ENCODE data around the gene PERM1. TPM values are rescaled to one million over a fixed set of nuclear protein-coding genes. Genes with fewer than 3 reads are reported as not detected.
"Not testable (repeated sequence)": the region's sequence is repeated elsewhere in the genome, so short reads cannot be mapped to it uniquely, and the experiment has no call there.

Gene PERM1
- total RNA-seq = 38.4 TPM

GRCh38 chr1:981955-982558 lies at the start of gene PERM1:
Gene PERM1 (minus strand): TSS chr1:982093. CDS start chr1:981029, 1,064 bp downstream.
- no peak for DNase-seq

GRCh38 chr1:1030867-1031658 lies 49.2 kb upstream of the PERM1 start:
- DNase-seq = peak; percentile 55

- DNase-seq = no peak
Measured at GRCh38 chr1:1027791-1028190, 45.9 kb upstream of the PERM1 start.

- peak; percentile 66 for DNase-seq
Measured at GRCh38 chr1:1026599-1027413, 44.9 kb upstream of the PERM1 start.

GRCh38 chr1:1025730-1026129 lies 43.8 kb upstream of the PERM1 start:
- DNase-seq = no peak

- peak; percentile 51 for DNase-seq
Measured at GRCh38 chr1:1024771-1025699, 43.1 kb upstream of the PERM1 start.

GRCh38 chr1:1024149-1024770 lies 42.4 kb upstream of the PERM1 start:
- no peak for DNase-seq

- DNase-seq = no peak
Measured at GRCh38 chr1:1023700-1024099, 41.8 kb upstream of the PERM1 start.

- DNase-seq = no peak
Measured at GRCh38 chr1:1022302-1023009, 40.6 kb upstream of the PERM1 start.

GRCh38 chr1:1021920-1022259 lies 40.0 kb upstream of the PERM1 start:
- DNase-seq = no peak

GRCh38 chr1:1021010-1021919 lies 39.4 kb upstream of the PERM1 start:
- peak; percentile 88 for DNase-seq

GRCh38 chr1:1020415-1021009 lies 38.6 kb upstream of the PERM1 start:
- DNase-seq = no peak

- no peak for DNase-seq
Measured at GRCh38 chr1:1020000-1020404, 38.1 kb upstream of the PERM1 start, which contains the start of gene AGRN. Gene AGRN (plus strand): TSS chr1:1020120. CDS start chr1:1020173, 53 bp downstream.

- peak; percentile 93 for DNase-seq
Measured at GRCh38 chr1:1019122-1019999, 37.5 kb upstream of the PERM1 start.

- not testable (repeated sequence) for DNase-seq
Measured at GRCh38 chr1:1018321-1018685, 36.4 kb upstream of the PERM1 start.

- not testable (repeated sequence) for DNase-seq
Measured at GRCh38 chr1:1017397-1018320, 35.8 kb upstream of the PERM1 start.

Data from tongue (tissue), 2 donors.